Keratinocyte (primary cell): Measurements from ENCODE around the gene CCDC61.
A peak's percentile ranks its signal among the peaks of the same experiment; 100 is the strongest.

Experiments used
- CTCF ChIP-seq, 3 experiments: IDR thresholded peaks in 1 of 3; conservative IDR thresholded peaks in 1 of 3; optimal IDR thresholded peaks in 1 of 3; 2 replicates in 2 of 3; 3 replicates in 1 of 3; pipeline versions ENCODE3 to v1.5.1; 2011; ENCODE audit warnings: low read length in 3 of 3, mild to moderate bottlenecking in 3 of 3, moderate library complexity in 2 of 3, control low read depth in 1 of 3, inconsistent platforms in 1 of 3; ENCODE audit not compliant: insufficient read depth in 2 of 3; ENCODE audit errors: extremely low read depth in 1 of 3
- EZH2 ChIP-seq: IDR thresholded peaks from one replicate; pipeline ENCODE4 v1.6.1; 2012; ENCODE audit warnings: inconsistent platforms, mild to moderate bottlenecking, low read length, moderate library complexity

GRCh38 chr19:46065486-46066071 is 70.3 kb downstream of the CCDC61 start:
- TF ChIP-seq EZH2 = no peak
- TF ChIP-seq CTCF (optimal IDR thresholded peaks at IDR 0.05 in 1 of 3, IDR thresholded peaks at IDR 0.05 in 1 of 3, conservative IDR thresholded peaks at IDR 0.05 in 1 of 3; ENCODE audit: extremely low read depth in 1 of 3, insufficient read depth in 2 of 3, low read length in 3 of 3) = peak in 1 of 3 experiments; percentile 20
